HG02610 (cell line): Measurements from ENCODE around the gene HGS.

Experiments
- ATAC-seq: cut with Tn5 transposase; IDR thresholded peaks from one replicate; pipeline ENCODE4 v1.9.1; 2021; ENCODE audit warnings: mild to moderate bottlenecking, moderate library complexity; ENCODE audit not compliant: unreplicated experiment

HGS gene

DNA sequence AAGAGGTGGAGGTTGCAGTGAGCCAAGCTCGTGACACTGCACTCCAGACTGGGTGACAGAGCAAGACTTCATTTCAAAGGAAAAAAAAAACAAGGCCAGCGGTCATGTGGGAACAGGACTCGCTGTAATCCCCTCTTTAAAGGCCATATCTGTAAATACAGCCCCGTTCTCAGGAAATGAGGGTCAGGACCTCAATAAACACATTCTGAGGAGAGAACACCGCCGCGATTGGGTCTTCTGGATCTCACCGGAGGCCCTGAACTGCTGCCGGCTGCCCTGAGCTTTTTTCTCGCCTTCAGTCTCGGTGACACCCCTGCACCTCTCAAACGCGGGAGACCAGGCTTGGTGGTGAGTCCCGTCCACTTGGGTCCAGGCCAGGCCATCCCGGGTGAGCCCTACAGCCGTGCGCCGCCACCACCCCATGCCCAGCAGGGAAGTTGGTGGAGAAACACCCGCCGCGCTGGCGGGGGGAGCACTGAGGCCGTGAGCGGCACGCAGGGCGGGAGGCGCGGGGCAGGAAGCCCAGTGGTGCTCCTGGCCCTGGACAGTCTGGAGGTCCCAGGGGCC, 56.7 kb downstream of the HGS start:
- ATAC-seq = no peak

DNA sequence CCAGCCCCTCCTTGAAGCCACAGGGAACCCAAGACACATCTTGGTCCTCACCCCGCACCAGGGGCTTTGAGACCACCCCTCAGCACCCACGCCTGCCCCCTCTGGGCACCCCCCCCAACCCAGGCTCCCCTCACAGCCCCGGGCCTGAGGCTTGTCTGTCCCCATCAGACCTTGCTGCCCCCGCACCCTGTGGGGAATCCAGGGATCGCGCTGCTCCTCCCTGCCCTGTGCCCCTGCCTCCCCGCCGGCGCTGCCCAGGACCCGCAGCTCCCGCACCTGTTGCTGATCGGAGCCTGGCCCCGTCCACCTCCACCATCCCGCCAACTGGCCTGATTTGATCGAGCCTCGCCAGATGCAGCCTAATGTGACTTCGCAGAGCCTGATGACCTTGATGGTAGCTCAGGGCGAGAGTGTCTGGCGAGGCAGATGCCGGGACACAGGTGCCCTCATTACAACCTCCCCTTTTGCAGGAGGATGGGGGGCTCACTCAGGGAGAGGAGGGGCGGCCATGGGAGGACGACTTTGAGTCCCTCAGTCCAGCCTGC, 57.3 kb downstream of the HGS start:
- no peak for ATAC-seq

DNA sequence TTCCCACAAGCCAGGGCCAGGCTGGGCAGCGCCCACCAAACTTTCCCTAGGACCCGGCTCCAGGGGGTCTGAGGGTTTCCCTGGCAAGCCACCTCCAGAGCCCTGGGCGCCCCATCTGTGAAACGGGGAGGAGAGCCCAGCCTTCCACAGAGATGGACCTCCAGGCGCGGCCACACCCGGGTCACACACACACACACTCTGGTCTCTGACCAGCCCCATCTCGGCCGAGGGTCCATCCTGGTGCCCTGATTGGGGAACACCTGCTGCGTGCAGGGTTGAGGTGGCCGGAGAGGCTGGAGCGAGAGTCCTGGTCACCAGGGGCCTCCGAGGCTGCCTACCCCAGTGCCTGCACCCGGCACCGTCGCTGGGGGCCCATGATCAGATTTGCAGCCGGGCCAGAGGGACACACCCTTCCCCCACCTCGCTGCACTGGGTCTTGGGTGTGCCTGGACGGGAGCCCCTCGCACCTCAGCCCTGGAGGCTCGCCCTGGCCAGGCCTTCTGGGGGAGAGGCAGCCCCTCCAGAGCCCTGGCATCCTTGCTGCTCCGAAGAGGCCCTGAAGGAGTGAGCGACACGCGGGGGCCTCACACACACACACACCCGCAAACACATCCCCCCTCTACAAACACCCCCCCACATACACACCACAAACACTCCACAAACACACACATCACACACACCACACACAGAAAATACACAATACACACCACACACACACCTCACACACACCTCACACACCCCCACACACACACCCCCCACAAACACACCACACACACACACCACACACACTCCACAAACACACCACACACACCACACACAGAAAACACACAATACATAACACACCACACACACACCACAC, 58.0 kb downstream of the HGS start:
- ATAC-seq = no peak
